Lower leg skin (tissue), 3 donors: ENCODE data around the gene MYBPH.

Source experiments
- CTCF ChIP-seq, 3 donors: fragments of 450-650 bp; IDR thresholded peaks; one replicate each; pipeline ENCODE4 v1.5.1; 2016; ENCODE audit warnings: antibody characterized with exemption in 3 of 3, mild to moderate bottlenecking in 3 of 3, moderate library complexity in 2 of 3
- POLR2A ChIP-seq, 2 donors: fragments of 450-650 bp; IDR thresholded peaks; one replicate each; pipeline ENCODE4 v1.6.1; 2016 to 2017; ENCODE audit warnings: antibody characterized with exemption in 2 of 2, mild to moderate bottlenecking in 1 of 2, moderate library complexity in 1 of 2

GRCh38 chr1:203162403-203162802 is 13.2 kb downstream of the MYBPH start:
- TF ChIP-seq CTCF (IDR thresholded peaks at IDR 0.05), result no peak
- no peak for TF ChIP-seq POLR2A (IDR thresholded peaks at IDR 0.05)
